Measurements from ENCODE around the gene CDC42BPA. TPM values are rescaled to one million over a fixed set of nuclear protein-coding genes. Genes with fewer than 3 reads are reported as not detected.

The CDC42BPA gene
- total RNA-seq, 1 experiment from 2014 or later, result 25.2 TPM

DNA sequence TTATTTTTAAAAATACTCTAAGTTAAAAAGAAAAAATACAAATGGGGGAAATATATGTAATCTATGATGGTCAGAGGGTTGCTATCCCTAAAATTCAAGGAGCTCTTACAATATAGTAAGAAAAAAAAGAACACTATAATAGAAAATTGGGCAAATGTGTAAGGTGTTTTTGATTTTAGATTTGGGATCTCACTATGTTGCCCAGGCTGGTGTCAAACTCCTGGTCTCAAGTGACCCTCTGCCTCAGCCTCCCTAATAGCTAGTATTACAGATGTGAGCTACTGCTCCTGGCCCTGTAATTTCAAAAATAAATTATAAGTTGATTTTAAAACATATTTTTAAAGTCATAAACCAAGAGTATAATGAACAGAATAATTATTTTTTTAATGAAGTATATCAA, 45.9 kb downstream of the CDC42BPA start:
- Mint-ChIP-seq H3K9me3 (peaks cover 15% of the 10 kb centered on the region), H3K4me3 (no peak overlapping the region), H3K27ac (no peak overlapping the region), H3K27me3 (ENCODE audit: low read depth) (no peaks in the 10 kb centered on the region), H3K4me1 (0 out of 2 replicates have a peak, but pooled peaks cover 3% of the 10 kb centered on the region), H3K36me3 (peaks cover 22% of the 10 kb centered on the region)
- ATAC-seq (no peak), DNase-seq (ENCODE audit: low spot score) (no peak)
- CTCF ChIA-PET, result interaction anchor here (1.2 kb wide), 1 partner anchor 15 kb away, joined by 6 read pairs; no protein-coding TSS in a partner anchor
- TF ChIP-seq, protein P1, sequence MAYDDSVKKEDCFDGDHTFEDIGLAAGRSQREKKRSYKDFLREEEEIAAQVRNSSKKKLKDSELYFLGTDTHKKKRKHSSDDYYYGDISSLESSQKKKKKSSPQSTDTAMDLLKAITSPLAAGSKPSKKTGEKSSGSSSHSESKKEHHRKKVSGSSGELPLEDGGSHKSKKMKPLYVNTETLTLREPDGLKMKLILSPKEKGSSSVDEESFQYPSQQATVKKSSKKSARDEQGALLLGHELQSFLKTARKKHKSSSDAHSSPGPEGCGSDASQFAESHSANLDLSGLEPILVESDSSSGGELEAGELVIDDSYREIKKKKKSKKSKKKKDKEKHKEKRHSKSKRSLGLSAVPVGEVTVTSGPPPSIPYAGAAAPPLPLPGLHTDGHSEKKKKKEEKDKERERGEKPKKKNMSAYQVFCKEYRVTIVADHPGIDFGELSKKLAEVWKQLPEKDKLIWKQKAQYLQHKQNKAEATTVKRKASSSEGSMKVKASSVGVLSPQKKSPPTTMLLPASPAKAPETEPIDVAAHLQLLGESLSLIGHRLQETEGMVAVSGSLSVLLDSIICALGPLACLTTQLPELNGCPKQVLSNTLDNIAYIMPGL (CRISPR knock-in tag; IDR thresholded peaks at IDR 0.05), result no peak
- POLR2A ChIA-PET, result no interaction called here

DNA sequence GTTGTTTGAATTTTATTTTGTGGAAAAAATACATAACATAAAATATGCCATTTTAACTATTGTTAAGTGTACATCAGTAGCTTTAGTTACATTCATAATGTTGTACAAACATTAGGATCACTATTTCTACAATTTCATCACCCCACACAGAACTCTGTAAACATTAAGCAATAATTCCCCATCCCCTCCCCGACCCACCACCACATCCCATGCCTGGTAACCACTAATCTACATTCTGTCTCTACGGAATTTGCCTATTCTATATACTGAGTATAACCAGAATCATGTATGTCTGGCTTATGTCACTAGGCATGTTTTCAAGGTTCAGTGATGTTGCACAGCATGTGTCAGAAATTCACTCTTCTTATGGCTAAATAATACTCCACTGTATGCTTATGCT, 47.7 kb downstream of the CDC42BPA start:
- Mint-ChIP-seq H3K27me3 (ENCODE audit: low read depth) (no peaks in the 10 kb centered on the region), H3K4me1 (0 out of 2 replicates have a peak, but pooled peaks cover 4% of the 10 kb centered on the region), H3K36me3 (peaks cover 6% of the 10 kb centered on the region), H3K27ac (no peak overlapping the region), H3K9me3 (peaks cover 7% of the 10 kb centered on the region), H3K4me3 (no peak overlapping the region)
- ChIA-PET POLR2A (no interaction called here), CTCF (no interaction called here)
- TF ChIP-seq CDX4 (CRISPR knock-in tag; IDR thresholded peaks at IDR 0.05; ENCODE audit: borderline replicate concordance) (no peak), HMGA2 (CRISPR knock-in tag; IDR thresholded peaks at IDR 0.05) (no peak), CREM (CRISPR knock-in tag; IDR thresholded peaks at IDR 0.05) (no peak), GABPB1 (CRISPR knock-in tag; IDR thresholded peaks at IDR 0.05) (0 out of 2 replicates have a peak, but pooled peaks have one; percentile 16)
- DNase-seq (ENCODE audit: low spot score) (no peak), ATAC-seq (no peak)

- POLR2A ChIA-PET, result no interaction called here
- Mint-ChIP-seq H3K9me3 (no peaks in the 10 kb centered on the region; the same call in 1 of the 2 replicates), H3K4me3 (no peak overlapping the region), H3K36me3 (no peaks in the 10 kb centered on the region; the same call in 1 of the 2 replicates), H3K27me3 (ENCODE audit: low read depth) (no peaks in the 10 kb centered on the region), H3K27ac (no peak overlapping the region; the same call in 1 of the 2 replicates), H3K4me1 (0 out of 2 replicates have a peak, but pooled peaks cover 4% of the 10 kb centered on the region)
- CTCF ChIA-PET, result interaction anchor here (1.2 kb wide), 1 partner anchor 11 kb away, joined by 3 read pairs; no protein-coding TSS in a partner anchor
- DNase-seq (ENCODE audit: low spot score) (no peak), ATAC-seq (no peak)
- TF ChIP-seq ZMAT4 (CRISPR knock-in tag; IDR thresholded peaks at IDR 0.05) (no peak), HMGA2 (CRISPR knock-in tag; IDR thresholded peaks at IDR 0.05) (no peak), CREB1 (CRISPR knock-in tag; IDR thresholded peaks at IDR 0.05) (no peak), ZSCAN18 (CRISPR knock-in tag; IDR thresholded peaks at IDR 0.05) (no peak), TCF7 (CRISPR knock-in tag; IDR thresholded peaks at IDR 0.05; ENCODE audit: low read depth) (no peak), NFYB (CRISPR knock-in tag; conservative IDR thresholded peaks at IDR 0.05; ENCODE audit: low read depth) (no peak)
Measured at GRCh38 chr1:227268943-227269342, 49.3 kb downstream of the CDC42BPA start.

DNA sequence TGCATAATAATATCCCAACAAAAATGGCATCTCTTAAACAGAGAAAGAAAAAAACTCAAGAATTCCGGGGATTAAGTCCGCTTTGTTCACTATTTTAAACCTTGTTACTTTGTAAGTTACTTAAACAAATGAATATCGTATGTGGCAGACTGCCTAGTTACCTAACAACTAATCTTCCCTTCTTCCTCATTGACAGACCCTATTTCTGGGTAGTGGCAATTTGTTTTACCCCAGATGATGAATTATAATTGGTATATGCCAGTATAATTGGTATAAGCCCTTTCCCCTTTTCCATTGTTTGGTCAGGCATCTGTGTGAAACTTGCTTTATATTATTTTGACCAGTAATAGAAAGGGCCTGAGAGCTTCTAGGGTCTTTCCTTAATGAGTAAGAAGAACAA, 52.4 kb downstream of the CDC42BPA start:
- Mint-ChIP-seq H3K27me3 (ENCODE audit: low read depth) (no peaks in the 10 kb centered on the region), H3K27ac (no peak overlapping the region), H3K4me3 (no peak overlapping the region), H3K9me3 (no peaks in the 10 kb centered on the region), H3K4me1 (0 out of 2 replicates have a peak, but pooled peaks cover 4% of the 10 kb centered on the region), H3K36me3 (no peaks in the 10 kb centered on the region)
- ATAC-seq, result no peak
- CTCF ChIA-PET, result interaction anchor here (1.3 kb wide), 1 partner anchor 8 kb away, joined by 4 read pairs; no protein-coding TSS in a partner anchor
- POLR2A ChIA-PET, result no interaction called here
- no peak for DNase-seq (ENCODE audit: low spot score)
- no peak for TF ChIP-seq ZMAT4 (CRISPR knock-in tag; IDR thresholded peaks at IDR 0.05)
- TF ChIP-seq, protein P2, sequence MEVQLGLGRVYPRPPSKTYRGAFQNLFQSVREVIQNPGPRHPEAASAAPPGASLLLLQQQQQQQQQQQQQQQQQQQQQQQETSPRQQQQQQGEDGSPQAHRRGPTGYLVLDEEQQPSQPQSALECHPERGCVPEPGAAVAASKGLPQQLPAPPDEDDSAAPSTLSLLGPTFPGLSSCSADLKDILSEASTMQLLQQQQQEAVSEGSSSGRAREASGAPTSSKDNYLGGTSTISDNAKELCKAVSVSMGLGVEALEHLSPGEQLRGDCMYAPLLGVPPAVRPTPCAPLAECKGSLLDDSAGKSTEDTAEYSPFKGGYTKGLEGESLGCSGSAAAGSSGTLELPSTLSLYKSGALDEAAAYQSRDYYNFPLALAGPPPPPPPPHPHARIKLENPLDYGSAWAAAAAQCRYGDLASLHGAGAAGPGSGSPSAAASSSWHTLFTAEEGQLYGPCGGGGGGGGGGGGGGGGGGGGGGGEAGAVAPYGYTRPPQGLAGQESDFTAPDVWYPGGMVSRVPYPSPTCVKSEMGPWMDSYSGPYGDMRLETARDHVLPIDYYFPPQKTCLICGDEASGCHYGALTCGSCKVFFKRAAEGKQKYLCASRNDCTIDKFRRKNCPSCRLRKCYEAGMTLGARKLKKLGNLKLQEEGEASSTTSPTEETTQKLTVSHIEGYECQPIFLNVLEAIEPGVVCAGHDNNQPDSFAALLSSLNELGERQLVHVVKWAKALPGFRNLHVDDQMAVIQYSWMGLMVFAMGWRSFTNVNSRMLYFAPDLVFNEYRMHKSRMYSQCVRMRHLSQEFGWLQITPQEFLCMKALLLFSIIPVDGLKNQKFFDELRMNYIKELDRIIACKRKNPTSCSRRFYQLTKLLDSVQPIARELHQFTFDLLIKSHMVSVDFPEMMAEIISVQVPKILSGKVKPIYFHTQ (CRISPR knock-in tag; IDR thresholded peaks at IDR 0.05), result no peak
- TF ChIP-seq, protein P3, sequence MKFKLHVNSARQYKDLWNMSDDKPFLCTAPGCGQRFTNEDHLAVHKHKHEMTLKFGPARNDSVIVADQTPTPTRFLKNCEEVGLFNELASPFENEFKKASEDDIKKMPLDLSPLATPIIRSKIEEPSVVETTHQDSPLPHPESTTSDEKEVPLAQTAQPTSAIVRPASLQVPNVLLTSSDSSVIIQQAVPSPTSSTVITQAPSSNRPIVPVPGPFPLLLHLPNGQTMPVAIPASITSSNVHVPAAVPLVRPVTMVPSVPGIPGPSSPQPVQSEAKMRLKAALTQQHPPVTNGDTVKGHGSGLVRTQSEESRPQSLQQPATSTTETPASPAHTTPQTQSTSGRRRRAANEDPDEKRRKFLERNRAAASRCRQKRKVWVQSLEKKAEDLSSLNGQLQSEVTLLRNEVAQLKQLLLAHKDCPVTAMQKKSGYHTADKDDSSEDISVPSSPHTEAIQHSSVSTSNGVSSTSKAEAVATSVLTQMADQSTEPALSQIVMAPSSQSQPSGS (CRISPR knock-in tag; IDR thresholded peaks at IDR 0.05; ENCODE audit: borderline replicate concordance, low read depth), result no peak
- no peak for TF ChIP-seq USF2 (CRISPR knock-in tag; IDR thresholded peaks at IDR 0.05)
